Activated CD4-positive, alpha-beta memory T cell treated with anti-CD3 and anti-CD28 coated beads for 36 hours (primary cell): ENCODE measurements around the gene BNIP5. TPM values are rescaled to one million over a fixed set of nuclear protein-coding genes. Genes with fewer than 3 reads are reported as not detected.

Experiments used
- CTCF ChIA-PET: fragments of 350-600 bp; sonication (Branson Sonifier 250); formaldehyde crosslinking; loops from one replicate; lab custom pipeline; 2021; ENCODE audit warnings: antibody characterized with exemption, inconsistent platforms; lab: Charles Lee
- POLR2A ChIA-PET: fragments of 350-600 bp; sonication (Branson Sonifier 250); formaldehyde crosslinking; loops from one replicate; lab custom pipeline; 2021; ENCODE audit warnings: antibody characterized with exemption; lab: Charles Lee
- DNase-seq: peaks from one replicate; pipeline ENCODE4 v3.0.0-alpha.2; 2020
- H3K27ac Mint-ChIP-seq: one replicate; pipeline ENCODE4 v1.8.0; 2021; ENCODE audit warnings: mixed read lengths
- H3K27me3 Mint-ChIP-seq: one replicate; pipeline ENCODE4 v1.8.0; 2021; ENCODE audit warnings: mixed read lengths
- H3K36me3 Mint-ChIP-seq: one replicate; pipeline ENCODE4 v1.8.0; 2021; ENCODE audit warnings: mixed read lengths
- H3K4me1 Mint-ChIP-seq: one replicate; pipeline ENCODE4 v1.8.0; 2021; ENCODE audit warnings: low read depth, mixed read lengths
- H3K4me3 Mint-ChIP-seq: one replicate; pipeline ENCODE4 v1.8.0; 2021; ENCODE audit warnings: mild to moderate bottlenecking, mixed read lengths
- H3K9me3 Mint-ChIP-seq: one replicate; pipeline ENCODE4 v1.8.0; 2021; ENCODE audit warnings: mixed read lengths
- intact Hi-C: fragments of 100-400 bp; cut with micrococcal nuclease; formaldehyde crosslinking; loops from one replicate; pipeline ENCODE4 v1.15.1; 2023
- total RNA-seq, 2 experiments: library from RNA; stranded (reverse); gene quantifications; one replicate each; pipeline ENCODE4 v1.2.3, GENCODE V29; 2021

Gene BNIP5
- total RNA-seq, 2 experiments from 2014 or later = not detected

DNA sequence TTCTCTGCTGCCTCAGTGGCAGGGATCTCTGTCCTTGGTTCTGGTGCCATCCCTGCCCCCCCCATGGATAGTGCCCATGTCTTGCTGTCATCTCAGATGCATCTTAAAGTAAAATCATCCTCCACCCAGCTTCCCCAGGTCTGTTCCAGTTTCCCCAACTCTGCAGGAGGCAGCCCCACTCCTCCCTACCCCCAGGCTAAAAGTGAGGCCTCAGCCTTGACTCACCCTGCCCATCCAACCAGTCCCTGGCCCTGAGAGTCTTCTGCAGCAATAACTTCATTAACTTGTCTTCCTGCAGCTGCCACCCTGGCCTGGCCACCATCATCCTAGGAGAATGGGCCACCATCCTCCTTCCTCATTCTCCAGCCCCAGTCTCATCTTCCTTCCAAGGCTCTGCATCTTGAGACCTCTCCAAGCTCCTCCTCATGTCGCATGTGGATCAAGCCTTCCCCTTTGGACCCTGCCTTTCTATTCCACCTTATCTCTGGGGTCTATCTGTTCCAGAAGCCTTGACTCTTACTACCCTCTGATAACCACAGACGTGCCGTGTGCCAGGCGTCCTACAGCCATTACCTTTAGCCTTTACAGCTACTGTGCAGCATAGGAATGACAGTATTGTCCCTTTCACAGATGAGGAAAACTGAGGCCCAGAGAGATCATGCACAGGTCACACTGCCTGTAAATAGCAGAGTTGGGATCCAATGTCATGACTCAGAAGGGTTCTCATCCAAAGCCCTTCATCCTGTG lies 68.8 kb downstream of the BNIP5 start:
- Mint-ChIP-seq H3K4me1 (no peaks in the 10 kb centered on the region), H3K27ac (no peak overlapping the region), H3K36me3 (no peaks in the 10 kb centered on the region), H3K9me3 (peaks cover 6% of the 10 kb centered on the region), H3K4me3 (no peak overlapping the region), H3K27me3 (peaks cover 6% of the 10 kb centered on the region)
- no peak for DNase-seq
- intact Hi-C loops = no loop called here
- ChIA-PET CTCF (no interaction called here), POLR2A (no interaction called here)

DNA sequence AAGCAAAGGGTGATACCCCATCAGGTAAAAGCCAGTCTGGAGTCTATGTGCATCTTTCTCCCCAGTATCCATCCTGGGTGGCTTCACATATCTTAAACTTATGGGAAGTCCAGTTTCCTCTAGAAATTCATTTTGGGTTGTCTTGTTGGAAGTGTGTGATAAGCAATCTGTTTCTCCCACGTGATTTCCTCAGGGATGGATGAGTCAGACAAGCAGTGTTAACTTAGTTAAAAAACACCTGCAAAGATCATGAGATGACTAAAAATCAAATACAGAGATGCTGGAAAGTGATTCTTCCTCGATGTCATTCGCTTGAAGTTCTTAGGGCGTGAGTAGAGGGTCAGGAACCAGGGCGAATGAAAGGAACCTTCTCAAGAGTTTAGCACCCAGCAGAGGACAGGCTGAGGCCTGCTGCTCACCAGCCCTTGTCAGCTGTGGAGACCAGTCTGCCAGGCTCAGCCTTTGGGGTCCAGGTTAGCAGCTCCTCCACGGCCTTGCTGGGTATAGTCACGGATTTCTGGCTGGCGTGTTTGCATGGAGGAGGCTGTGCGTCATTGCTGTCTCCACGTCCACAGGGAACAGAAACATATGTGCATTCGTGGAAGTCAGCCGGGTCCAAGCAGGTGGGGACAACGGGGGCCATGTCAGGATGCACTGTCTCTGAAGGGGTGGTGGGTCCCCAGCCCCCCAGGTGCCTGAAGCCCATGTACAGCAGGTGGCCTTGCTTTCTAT lies 69.6 kb downstream of the BNIP5 start:
- no peak for DNase-seq
- H3K4me3 Mint-ChIP-seq = no peak overlapping the region
- H3K27me3 Mint-ChIP-seq = peaks cover 6% of the 10 kb centered on the region
- no peaks in the 10 kb centered on the region for H3K4me1 Mint-ChIP-seq
- ChIA-PET CTCF (no interaction called here), POLR2A (no interaction called here)
- no peak overlapping the region for H3K27ac Mint-ChIP-seq
- H3K36me3 Mint-ChIP-seq = no peaks in the 10 kb centered on the region
- H3K9me3 Mint-ChIP-seq = peaks cover 6% of the 10 kb centered on the region
- intact Hi-C loops = no loop called here

Other genes with a start within 250 kb of the BNIP5 start
- gene MAPK13, start 206.4 kb downstream of the BNIP5 start, total RNA-seq = 10 to 100 TPM; 61.0 to 65.0 TPM
- gene BRPF3, start 140.1 kb downstream of the BNIP5 start, total RNA-seq = 10 to 100 TPM; 16.0 to 18.3 TPM
- not detected for gene PNPLA1, start 66.8 kb downstream of the BNIP5 start, total RNA-seq
- gene ETV7, start 50.8 kb upstream of the BNIP5 start, total RNA-seq = 1 to 10 TPM; 5.8 to 5.9 TPM
- under 1 TPM; 0.22 to 0.29 TPM for gene PXT1, start 106.0 kb upstream of the BNIP5 start, total RNA-seq
- gene KCTD20, start 106.1 kb upstream of the BNIP5 start, total RNA-seq = 10 to 100 TPM; 48.0 to 51.0 TPM
- 10 to 100 TPM; 25.8 to 27.5 TPM for gene STK38, start 210.6 kb upstream of the BNIP5 start, total RNA-seq